GM06990 (cell line): ENCODE data around the gene SNAPC4.

Experiments
- DNase-seq: peaks from one replicate; pipeline ENCODE4 v3.0.0-alpha.2; 2011; ENCODE audit not compliant: insufficient read length; ENCODE audit errors: extremely low read depth
- H3K27me3 ChIP-seq: replicated peaks from 2 replicates; pipeline ENCODE4 v1.6.0; 2011; ENCODE audit warnings: low read length; ENCODE audit not compliant: control insufficient read depth, insufficient read depth
- H3K36me3 ChIP-seq: 2 replicates; pipeline ENCODE4 v1.5.1; 2011; ENCODE audit warnings: low read length; ENCODE audit not compliant: control insufficient read depth, insufficient read depth
- H3K4me3 ChIP-seq: replicated peaks from 2 replicates; pipeline ENCODE4 v1.5.1; 2011; ENCODE audit warnings: low read depth, mild to moderate bottlenecking, control low read depth, low read length
- CTCF ChIP-seq: IDR thresholded peaks from 2 replicates; pipeline ENCODE4 v1.5.1; 2011; ENCODE audit warnings: low read length, control low read depth, mild to moderate bottlenecking, inconsistent platforms; ENCODE audit not compliant: insufficient read depth, poor library complexity, severe bottlenecking

The SNAPC4 gene

GRCh38 chr9:136436055-136436634 is 36.2 kb upstream of the SNAPC4 start:
- DNase-seq: no peak
- Histone ChIP-seq H3K27me3 (no peaks in the 10 kb centered on the region), H3K36me3 (peaks cover 11% of the 10 kb centered on the region), H3K4me3 (no peak overlapping the region)
- TF ChIP-seq CTCF: no peak

- Histone ChIP-seq H3K36me3 (peaks cover 13% of the 10 kb centered on the region), H3K27me3 (no peaks in the 10 kb centered on the region), H3K4me3 (no peak overlapping the region)
- DNase-seq: no peak
- TF ChIP-seq CTCF: no peak
Observed at GRCh38 chr9:136434580-136435169, 34.7 kb upstream of the SNAPC4 start.

- peaks cover 13% of the 10 kb centered on the region for H3K36me3 ChIP-seq
- DNase-seq: no peak
- no peak for TF ChIP-seq CTCF
- no peaks in the 10 kb centered on the region for H3K27me3 ChIP-seq
- H3K4me3 ChIP-seq: no peak overlapping the region
Observed at GRCh38 chr9:136433849-136434579, 34.0 kb upstream of the SNAPC4 start.

- no peak for DNase-seq
- H3K4me3 ChIP-seq: no peak overlapping the region
- peaks cover 17% of the 10 kb centered on the region for H3K36me3 ChIP-seq
- H3K27me3 ChIP-seq: no peaks in the 10 kb centered on the region
- no peak for TF ChIP-seq CTCF
Observed at GRCh38 chr9:136433043-136433715, 33.2 kb upstream of the SNAPC4 start.

GRCh38 chr9:136432591-136432990 is 32.6 kb upstream of the SNAPC4 start:
- DNase-seq: no peak
- Histone ChIP-seq H3K36me3 (peaks cover 17% of the 10 kb centered on the region), H3K27me3 (no peaks in the 10 kb centered on the region), H3K4me3 (no peak overlapping the region)
- no peak for TF ChIP-seq CTCF
